Measurements from ENCODE around the gene ACOX1.
"Not testable (repeated sequence)": the region's sequence is repeated elsewhere in the genome, so short reads cannot be mapped to it uniquely, and the experiment has no call there.

The ACOX1 gene

GRCh38 chr17:75981019-75981615 is 2.2 kb upstream of the ACOX1 start:
- H3K4me3 ChIP-seq (ENCODE audit: low read depth, low read length) = no peak overlapping the region
- no peak for TF ChIP-seq CTCF (conservative IDR thresholded peaks at IDR 0.05; ENCODE audit: low read depth, low read length)
- DNase-seq (ENCODE audit: low read depth) = no peak

GRCh38 chr17:75980188-75981018 is 1.4 kb upstream of the ACOX1 start:
- peak overlapping the region; percentile 94 for H3K4me3 ChIP-seq (ENCODE audit: low read depth, low read length)
- no peak for DNase-seq (ENCODE audit: low read depth)
- no peak for TF ChIP-seq CTCF (conservative IDR thresholded peaks at IDR 0.05; ENCODE audit: low read depth, low read length)

GRCh38 chr17:75979705-75980187 is 780 bp upstream of the ACOX1 start:
- peak overlapping the region; percentile 94 for H3K4me3 ChIP-seq (ENCODE audit: low read depth, low read length)
- DNase-seq (ENCODE audit: low read depth) = peak; percentile 80
- no peak for TF ChIP-seq CTCF (conservative IDR thresholded peaks at IDR 0.05; ENCODE audit: low read depth, low read length)

GRCh38 chr17:75976175-75976848 is 2.7 kb downstream of the ACOX1 start:
- H3K4me3 ChIP-seq (ENCODE audit: low read depth, low read length) = peak overlapping the region; percentile 23

GRCh38 chr17:75975757-75976174 is 3.2 kb downstream of the ACOX1 start:
- peak overlapping the region; percentile 0 for H3K4me3 ChIP-seq (ENCODE audit: low read depth, low read length)

More at GRCh38 chr17:75976175-75976848, 2.7 kb downstream of the ACOX1 start:
- DNase-seq (ENCODE audit: low read depth) = no peak
- TF ChIP-seq CTCF (conservative IDR thresholded peaks at IDR 0.05; ENCODE audit: low read depth, low read length) = no peak

GRCh38 chr17:75975187-75975586 is 3.8 kb downstream of the ACOX1 start:
- not testable (repeated sequence) for H3K4me3 ChIP-seq (ENCODE audit: low read depth, low read length); DNase-seq (ENCODE audit: low read depth)

More at GRCh38 chr17:75975757-75976174, 3.2 kb downstream of the ACOX1 start:
- no peak for DNase-seq (ENCODE audit: low read depth)
- no peak for TF ChIP-seq CTCF (conservative IDR thresholded peaks at IDR 0.05; ENCODE audit: low read depth, low read length)

GRCh38 chr17:75970626-75971025 is 8.3 kb downstream of the ACOX1 start:
- no peak overlapping the region for H3K4me3 ChIP-seq (ENCODE audit: low read depth, low read length)
- no peak for TF ChIP-seq CTCF (conservative IDR thresholded peaks at IDR 0.05; ENCODE audit: low read depth, low read length)
- no peak for DNase-seq (ENCODE audit: low read depth)
